Measurements from ENCODE around the gene PSMG2. TPM values are rescaled to one million over a fixed set of nuclear protein-coding genes. Genes with fewer than 3 reads are reported as not detected.
A peak's percentile ranks its signal among the peaks of the same experiment; 100 is the strongest.

Gene PSMG2
- total RNA-seq, 2 donors from 2014 or later: 65.5 to 70.2 TPM

DNA sequence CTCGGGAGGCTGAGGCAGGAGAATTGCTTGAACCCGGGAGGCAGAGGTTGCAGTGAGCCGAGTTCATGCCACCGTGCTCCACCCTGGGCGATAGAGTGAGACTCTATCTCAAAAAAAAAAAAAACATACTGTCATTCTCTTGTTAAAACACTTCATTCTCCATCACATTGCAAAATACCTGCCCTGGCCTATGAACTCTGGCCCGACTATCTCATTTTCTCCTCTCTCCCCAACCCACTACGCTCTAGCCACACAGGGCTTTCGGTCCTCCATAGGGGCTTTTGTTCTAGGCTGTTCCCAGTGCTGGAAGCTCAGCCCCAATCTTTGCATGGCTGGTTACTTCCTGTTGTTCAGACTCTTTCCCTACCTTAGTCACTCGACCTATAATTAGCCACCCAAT, 10.6 kb upstream of the PSMG2 start:
- Histone ChIP-seq H3K9ac (ENCODE audit: extremely low read depth, low read length, poor library complexity, severe bottlenecking) (no peak overlapping the region), H3K27me3 (ENCODE audit: control insufficient read depth, insufficient read depth, low read length, poor library complexity, severe bottlenecking) (no peaks in the 10 kb centered on the region), H3K27ac (ENCODE audit: low read depth, low read length) (no peak overlapping the region), H3K4me3 (ENCODE audit: low read length) (no peak overlapping the region), H3K4me1 (ENCODE audit: control insufficient read depth, insufficient read depth, low read length) (no peaks in the 10 kb centered on the region), H3K9me3 (ENCODE audit: control insufficient read depth, low read length) (no peaks in the 10 kb centered on the region), H3K36me3 (ENCODE audit: control insufficient read depth, insufficient read depth, low read length) (peaks cover 45% of the 10 kb centered on the region)
- Mint-ChIP-seq H3K9me3 (no peaks in the 10 kb centered on the region), H3K36me3 (ENCODE audit: low read depth) (peaks cover 25% of the 10 kb centered on the region), H3K27ac (peak overlapping the region; percentile 8), H3K4me3 (no peak overlapping the region), H3K4me1 (no peaks in the 10 kb centered on the region), H3K27me3 (ENCODE audit: insufficient read depth) (no peaks in the 10 kb centered on the region)
- TF ChIP-seq CTCF (conservative IDR thresholded peaks at IDR 0.05): no peak
- WGBS, 2 experiments (ENCODE audit: insufficient coverage in 1 of 2, insufficient read length in 1 of 2): 96 to 97% methylated on average over 9 of the region's 9 CpGs
- no peak for DNase-seq

DNA sequence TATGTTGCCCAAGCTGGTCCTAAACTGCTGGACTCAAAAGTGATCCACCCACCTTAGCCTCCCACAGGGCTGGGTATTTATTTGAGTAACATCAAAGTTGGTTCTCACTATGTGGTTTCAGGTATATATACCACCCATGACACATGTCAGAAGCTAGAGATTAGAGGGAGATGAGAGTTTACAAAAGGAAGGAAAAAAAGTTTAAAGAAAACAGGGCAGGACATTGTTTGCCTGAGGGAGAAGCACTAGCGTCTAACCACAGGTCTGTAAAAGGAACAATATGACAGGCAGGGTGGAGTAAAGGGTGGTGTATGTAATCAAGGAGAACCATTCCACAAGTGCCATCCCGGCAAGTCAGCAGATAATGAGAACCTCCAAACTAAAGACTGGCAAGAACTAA, 8.8 kb upstream of the PSMG2 start:
- DNase-seq: no peak
- Mint-ChIP-seq H3K4me1 (no peaks in the 10 kb centered on the region), H3K4me3 (no peak overlapping the region), H3K27me3 (ENCODE audit: insufficient read depth) (no peaks in the 10 kb centered on the region), H3K36me3 (ENCODE audit: low read depth) (peaks cover 38% of the 10 kb centered on the region), H3K9me3 (no peaks in the 10 kb centered on the region), H3K27ac (no peak overlapping the region)
- Histone ChIP-seq H3K9ac (ENCODE audit: extremely low read depth, low read length, poor library complexity, severe bottlenecking) (no peak overlapping the region), H3K4me3 (ENCODE audit: low read length) (no peak overlapping the region), H3K27ac (ENCODE audit: low read depth, low read length) (no peak overlapping the region), H3K36me3 (ENCODE audit: control insufficient read depth, insufficient read depth, low read length) (peaks cover 55% of the 10 kb centered on the region), H3K27me3 (ENCODE audit: control insufficient read depth, insufficient read depth, low read length, poor library complexity, severe bottlenecking) (no peaks in the 10 kb centered on the region), H3K9me3 (ENCODE audit: control insufficient read depth, low read length) (no peaks in the 10 kb centered on the region), H3K4me1 (ENCODE audit: control insufficient read depth, insufficient read depth, low read length) (no peaks in the 10 kb centered on the region)
- TF ChIP-seq CTCF (conservative IDR thresholded peaks at IDR 0.05): no peak
- 93 to 97% methylated on average over 2 of the region's 2 CpGs for WGBS, 2 experiments (ENCODE audit: insufficient coverage in 1 of 2, insufficient read length in 1 of 2)

GRCh38 chr18:12699747-12700146, 3.1 kb upstream of the PSMG2 start:
- Mint-ChIP-seq H3K27me3 (ENCODE audit: insufficient read depth) (no peaks in the 10 kb centered on the region), H3K9me3 (no peaks in the 10 kb centered on the region), H3K4me3 (no peak overlapping the region), H3K27ac (no peak overlapping the region), H3K4me1 (peaks cover 16% of the 10 kb centered on the region), H3K36me3 (ENCODE audit: low read depth) (peaks cover 26% of the 10 kb centered on the region)
- no peaks in the 10 kb centered on the region for H3K4me1 ChIP-seq (ENCODE audit: control insufficient read depth, insufficient read depth, low read length)
- H3K4me3 ChIP-seq (ENCODE audit: low read length): no peak overlapping the region
- DNase-seq: no peak
- whole genome bisulfite sequencing, 2 experiments (ENCODE audit: insufficient coverage in 1 of 2, insufficient read length in 1 of 2): no CpG with 5 or more reads among the region's 2 CpGs
- no peaks in the 10 kb centered on the region for H3K27me3 ChIP-seq (ENCODE audit: control insufficient read depth, insufficient read depth, low read length, poor library complexity, severe bottlenecking)
- H3K36me3 ChIP-seq (ENCODE audit: control insufficient read depth, insufficient read depth, low read length): peaks cover 42% of the 10 kb centered on the region
- no peaks in the 10 kb centered on the region for H3K9me3 ChIP-seq (ENCODE audit: control insufficient read depth, low read length)
- TF ChIP-seq CTCF (conservative IDR thresholded peaks at IDR 0.05): no peak
- H3K27ac ChIP-seq (ENCODE audit: low read depth, low read length): no peak overlapping the region
- H3K9ac ChIP-seq (ENCODE audit: extremely low read depth, low read length, poor library complexity, severe bottlenecking): no peak overlapping the region
